ENCODE data around the gene DAAM2.

DNA sequence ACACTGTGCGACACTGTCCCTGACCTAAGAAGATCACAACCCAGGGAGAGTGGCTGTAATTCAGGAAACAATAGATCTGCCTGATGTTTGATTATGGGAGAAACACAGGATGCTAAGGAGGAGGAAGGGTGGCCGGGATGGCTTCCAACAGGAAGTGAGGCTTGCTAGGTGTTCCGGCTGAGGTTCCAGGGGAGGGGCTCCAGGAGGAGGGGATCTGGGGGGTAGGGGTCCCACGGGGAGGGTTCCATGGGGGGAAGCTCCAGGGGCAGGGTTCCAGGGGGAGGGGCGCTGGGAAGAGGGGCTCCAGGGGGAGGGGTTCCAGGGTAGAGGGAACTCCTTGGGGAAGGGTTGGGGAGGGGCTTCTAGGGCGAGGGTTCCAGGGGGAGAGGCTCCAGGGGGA, 48.6 kb downstream of the DAAM2 start:
- TF ChIP-seq EZH2 (IDR thresholded peaks at IDR 0.05; ENCODE audit: insufficient read depth, poor library complexity, severe bottlenecking), result no peak
- no peak for TF ChIP-seq EZH2phosphoT487 (IDR thresholded peaks at IDR 0.05; ENCODE audit: insufficient read depth, low read depth)

All from GM23248 (cell line).